HG03520 (cell line): ENCODE data around the gene PURA.

Experiments
- ATAC-seq: cut with Tn5 transposase; IDR thresholded peaks from one replicate; pipeline ENCODE4 v1.9.1; 2021; ENCODE audit warnings: mild to moderate bottlenecking, moderate library complexity; ENCODE audit not compliant: unreplicated experiment

PURA gene

GRCh38 chr5:140157032-140157781 is 43.3 kb downstream of the PURA start:
- ATAC-seq = peak; percentile 94

- no peak for ATAC-seq
Measured at GRCh38 chr5:140159014-140159927, 45.4 kb downstream of the PURA start.

- ATAC-seq = no peak
Measured at GRCh38 chr5:140162275-140162674, 48.4 kb downstream of the PURA start.

- no peak for ATAC-seq
Measured at GRCh38 chr5:140162781-140163180, 48.9 kb downstream of the PURA start.

- ATAC-seq = no peak
Measured at GRCh38 chr5:140165101-140165922, 51.4 kb downstream of the PURA start.

- ATAC-seq = no peak
Measured at GRCh38 chr5:140165923-140166270, 52.0 kb downstream of the PURA start.

- ATAC-seq = no peak
Measured at GRCh38 chr5:140166911-140167310, 53.0 kb downstream of the PURA start.

GRCh38 chr5:140168371-140168770 is 54.5 kb downstream of the PURA start:
- no peak for ATAC-seq

- ATAC-seq = no peak
Measured at GRCh38 chr5:140169410-140169809, 55.5 kb downstream of the PURA start.

GRCh38 chr5:140172483-140172882 is 58.6 kb downstream of the PURA start:
- no peak for ATAC-seq

- ATAC-seq = no peak
Measured at GRCh38 chr5:140174014-140174413, 60.1 kb downstream of the PURA start.

- ATAC-seq = peak; percentile 94
Measured at GRCh38 chr5:140174465-140175366, 60.8 kb downstream of the PURA start, which contains the start of gene CYSTM1. Gene CYSTM1, plus strand, starts transcription at chr5:140175188. Its CDS starts 19,278 bp downstream, at chr5:140194466.
